H1 (cell line): ENCODE results near the gene FAAH2. TPM values are rescaled to one million over a fixed set of nuclear protein-coding genes. Genes with fewer than 3 reads are reported as not detected.

Source experiments
- GABPA ChIP-seq: IDR thresholded peaks from 2 replicates; pipeline ENCODE4 v1.6.1; 2011; ENCODE audit warnings: mild to moderate bottlenecking, low read length, moderate library complexity, borderline replicate concordance; ENCODE audit not compliant: insufficient read depth
- SIRT6 ChIP-seq: IDR thresholded peaks from one replicate; pipeline ENCODE4 v1.7.1; 2012; ENCODE audit warnings: low read length, inconsistent platforms
- SP1 ChIP-seq: IDR thresholded peaks from 2 replicates; pipeline ENCODE4 v1.6.1; 2011; ENCODE audit warnings: low read depth, low read length
- polyA plus RNA-seq, 7 experiments: library from polyadenylated mRNA; depleted of rRNA in 3 of 7; stranded (reverse) in 5 of 7; unstranded in 2 of 7; fragments of >200 nt in 5 of 7; fragments of 200-250 nt in 2 of 7; gene quantifications; 1 replicate in 5 of 7; 2 replicates in 1 of 7; 4 replicates in 1 of 7; pipeline versions ENCODE4 v1.2.1 to v1.2.3, GENCODE V29; 2011 to 2013; ENCODE audit warnings: missing spikeins in 2 of 7, mixed read lengths in 2 of 7
- total RNA-seq: library from RNA; stranded (reverse); fragmentation: NEBNext Ultra II Directional; extraction: Animal tissue kit (Norgen Biotek cat#: 25700); gene quantifications from 2 replicates; pipeline ENCODE4 v1.2.1, GENCODE V29; 2021

Gene FAAH2
- total and polyA plus RNA-seq, 2 of the 8 experiments (the other 6 are each of a cell fraction or from before 2014, with no cell fraction given) = 3.6 to 4.4 TPM

GRCh38 chrX:57364145-57364544, 77.6 kb downstream of the FAAH2 start (continued):
- TF ChIP-seq SP1 = no peak
- no peak for TF ChIP-seq SIRT6
- TF ChIP-seq GABPA = no peak
